Stomach smooth muscle (tissue), 2 donors: Measurements from ENCODE around the gene IL22RA2.
"Not testable (repeated sequence)": the region's sequence is repeated elsewhere in the genome, so short reads cannot be mapped to it uniquely, and the experiment has no call there.

Source experiments
- H3K27ac ChIP-seq: one replicate; pipeline ENCODE4 v1.7.0; 2013; ENCODE audit warnings: mild to moderate bottlenecking, low read length, inconsistent platforms
- H3K27me3 ChIP-seq, 2 donors: one replicate each; pipeline ENCODE4 v1.7.0; 2013; ENCODE audit warnings: low read length in 2 of 2; ENCODE audit not compliant: insufficient read depth in 2 of 2, control insufficient read depth in 1 of 2
- H3K36me3 ChIP-seq, 2 donors: one replicate each; pipeline ENCODE4 v1.7.0; 2013; ENCODE audit warnings: low read length in 2 of 2; ENCODE audit not compliant: control insufficient read depth in 2 of 2, insufficient read depth in 2 of 2
- H3K4me1 ChIP-seq: one replicate; pipeline ENCODE4 v1.7.0; 2013; ENCODE audit warnings: low read length; ENCODE audit not compliant: control insufficient read depth, insufficient read depth
- H3K4me3 ChIP-seq, 2 donors: one replicate each; pipeline ENCODE4 v1.7.0; 2013; ENCODE audit warnings: low read length in 2 of 2
- H3K9ac ChIP-seq, 2 donors: one replicate each; pipeline ENCODE4 v1.7.0; 2013; ENCODE audit warnings: low read length in 2 of 2, mild to moderate bottlenecking in 1 of 2
- H3K9me3 ChIP-seq, 2 donors: one replicate each; pipeline ENCODE4 v1.7.0; 2013; ENCODE audit warnings: low read length in 2 of 2; ENCODE audit not compliant: control insufficient read depth in 2 of 2
- donor health status: healthy.
- donor health status: Pancreatic carcinoma.

IL22RA2 gene

DNA sequence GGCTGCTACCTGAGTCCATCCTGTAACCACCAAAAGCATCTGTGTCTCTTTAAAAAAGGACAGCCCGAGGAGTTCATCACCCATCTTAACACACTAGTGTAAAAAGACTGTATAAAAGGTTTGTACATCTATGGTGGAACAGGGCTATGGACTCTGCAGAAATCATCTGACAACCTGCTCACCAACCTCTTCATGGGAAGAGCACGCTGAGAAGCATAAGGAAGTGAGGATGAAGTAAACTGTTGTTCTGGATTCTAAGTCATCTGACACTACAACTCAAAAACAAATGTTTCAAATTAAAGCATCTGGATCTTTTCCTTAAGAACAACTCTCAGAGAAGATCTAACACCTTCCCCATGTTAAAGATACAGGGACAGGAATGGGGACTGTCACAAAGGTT lies 40.4 kb upstream of the IL22RA2 start:
- Histone ChIP-seq H3K9me3 (no peaks in the 10 kb centered on the region), H3K9ac (peak overlapping the region in 1 of 2 donors; percentile 9), H3K4me3 (peak overlapping the region in 1 of 2 donors; percentile 23), H3K4me1 (peaks cover 30% of the 10 kb centered on the region), H3K27me3 (no peaks in the 10 kb centered on the region), H3K27ac (no peak overlapping the region), H3K36me3 (no peaks in the 10 kb centered on the region)

DNA sequence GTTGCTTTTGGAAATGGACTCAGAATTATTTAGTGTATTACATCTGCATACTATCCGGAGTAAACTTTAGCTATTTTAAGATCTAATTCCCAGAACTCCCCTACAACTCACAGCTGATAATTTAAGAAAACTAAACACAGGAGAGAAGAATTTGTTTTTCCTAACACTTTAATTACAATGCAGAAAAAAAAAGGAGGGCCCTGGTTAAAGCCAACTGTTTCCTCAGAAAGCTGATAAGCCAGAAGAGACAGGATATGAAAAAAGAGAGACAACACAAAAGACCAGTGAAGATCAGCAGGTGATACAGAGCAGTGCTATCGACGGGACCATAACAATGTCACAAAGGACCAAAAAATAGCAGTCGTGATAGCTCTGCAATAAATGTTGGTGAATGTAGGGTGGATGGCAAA lies 39.9 kb upstream of the IL22RA2 start:
- Histone ChIP-seq H3K4me3 (peak overlapping the region; percentile 21 to 23), H3K36me3 (no peaks in the 10 kb centered on the region), H3K27me3 (no peaks in the 10 kb centered on the region), H3K27ac (no peak overlapping the region), H3K4me1 (peaks cover 30% of the 10 kb centered on the region), H3K9ac (peak overlapping the region in 1 of 2 donors; percentile 9), H3K9me3 (no peaks in the 10 kb centered on the region)

DNA sequence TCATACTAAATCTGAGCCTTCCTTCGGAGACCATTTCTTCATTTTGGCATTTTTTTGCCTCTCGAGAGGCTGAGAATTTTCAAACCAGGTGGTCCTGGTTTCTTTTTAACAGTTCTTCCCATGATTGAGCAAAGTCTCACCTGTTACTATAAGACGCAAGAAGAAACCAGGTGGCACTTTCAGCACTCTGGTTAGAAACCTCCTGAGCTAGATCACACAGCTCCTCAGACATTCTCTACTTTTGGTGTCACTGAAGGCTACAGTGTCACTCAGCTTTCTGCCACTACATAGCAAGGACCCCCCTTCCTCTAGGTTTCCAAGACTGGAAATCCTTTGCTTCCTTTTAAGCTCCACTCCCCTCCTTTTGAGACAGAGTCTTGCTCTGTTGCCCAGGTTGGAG lies 38.5 kb upstream of the IL22RA2 start:
- no peaks in the 10 kb centered on the region for H3K9me3 ChIP-seq
- H3K36me3 ChIP-seq = no peaks in the 10 kb centered on the region
- H3K9ac ChIP-seq = no peak overlapping the region
- H3K4me1 ChIP-seq = peaks cover 20% of the 10 kb centered on the region
- no peak overlapping the region for H3K27ac ChIP-seq
- H3K27me3 ChIP-seq = no peaks in the 10 kb centered on the region
- no peak overlapping the region for H3K4me3 ChIP-seq

DNA sequence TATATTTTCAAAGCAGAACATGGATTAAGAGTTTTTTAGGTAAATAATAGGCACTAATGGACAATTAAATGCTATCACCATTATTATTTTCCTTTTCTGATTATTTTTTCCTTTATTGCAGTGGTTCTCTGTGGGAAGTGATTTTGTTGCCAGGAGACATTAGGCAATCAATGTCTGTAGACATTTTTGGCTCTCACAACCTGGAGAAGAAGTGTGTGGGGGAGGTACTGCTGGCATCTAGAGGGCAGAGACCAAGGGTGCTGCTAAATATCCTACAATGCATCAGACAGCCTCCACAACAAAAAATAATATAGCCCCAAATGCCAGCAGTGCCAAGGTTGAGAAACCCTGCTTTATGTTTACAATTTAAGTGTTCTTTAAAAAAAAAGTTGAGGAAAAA lies 37.5 kb upstream of the IL22RA2 start:
- Histone ChIP-seq H3K36me3 (peaks cover 0 to 2% of the 10 kb centered on the region in 2 donors), H3K4me1 (peaks cover 18% of the 10 kb centered on the region), H3K9me3 (no peaks in the 10 kb centered on the region), H3K4me3 (no peak overlapping the region), H3K9ac (no peak overlapping the region), H3K27me3 (no peaks in the 10 kb centered on the region), H3K27ac (no peak overlapping the region)

DNA sequence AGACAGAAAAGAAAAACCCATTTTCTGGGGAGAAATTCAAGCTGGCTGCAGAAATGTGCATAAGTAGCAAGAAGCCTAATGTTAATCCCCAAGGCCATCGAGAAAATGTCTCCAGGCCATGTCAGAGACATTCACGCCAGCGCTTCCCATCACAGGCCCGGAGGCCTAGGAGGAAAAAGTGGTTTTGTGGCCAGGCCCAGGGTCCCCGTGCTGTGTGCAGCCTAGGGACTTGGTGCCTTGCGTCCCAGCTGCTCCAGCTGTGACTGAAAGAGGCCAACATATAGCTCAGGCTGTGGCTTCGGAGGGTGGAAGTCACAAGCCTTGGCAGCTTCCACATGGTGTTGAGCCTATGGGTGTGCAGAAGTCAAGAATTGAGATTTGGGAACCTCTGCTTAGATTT lies 34.8 kb upstream of the IL22RA2 start:
- H3K27ac ChIP-seq = no peak overlapping the region
- H3K36me3 ChIP-seq = peaks cover 16 to 19% of the 10 kb centered on the region in 2 donors
- H3K27me3 ChIP-seq = no peaks in the 10 kb centered on the region
- H3K4me3 ChIP-seq = no peak overlapping the region
- peaks cover 5% of the 10 kb centered on the region for H3K4me1 ChIP-seq
- no peaks in the 10 kb centered on the region for H3K9me3 ChIP-seq
- H3K9ac ChIP-seq = no peak overlapping the region

DNA sequence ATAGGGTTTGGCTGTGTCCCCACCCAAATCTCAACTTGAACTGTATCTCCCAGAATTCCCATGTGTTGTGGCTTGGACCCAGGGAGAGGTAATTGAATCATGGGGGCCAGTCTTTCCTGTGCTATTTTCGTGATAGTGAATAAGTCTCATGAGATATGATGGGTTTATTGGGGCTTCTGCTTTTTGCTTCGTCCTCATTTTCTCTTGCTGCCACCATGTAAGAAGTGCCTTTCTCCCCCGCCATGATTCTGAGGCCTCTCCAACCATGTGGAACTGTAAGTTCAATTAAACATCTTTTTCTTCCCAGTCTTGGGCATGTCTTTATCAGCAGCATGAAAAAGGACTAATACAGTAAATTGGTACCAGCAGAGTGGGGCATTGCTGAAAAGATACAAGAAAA lies 34.0 kb upstream of the IL22RA2 start:
- H3K27ac ChIP-seq, H3K9me3 ChIP-seq, H3K4me3 ChIP-seq, H3K9ac ChIP-seq, H3K4me1 ChIP-seq, H3K27me3 ChIP-seq: not testable (repeated sequence)
- H3K36me3 ChIP-seq = peaks cover 16 to 24% of the 10 kb centered on the region in 2 donors

DNA sequence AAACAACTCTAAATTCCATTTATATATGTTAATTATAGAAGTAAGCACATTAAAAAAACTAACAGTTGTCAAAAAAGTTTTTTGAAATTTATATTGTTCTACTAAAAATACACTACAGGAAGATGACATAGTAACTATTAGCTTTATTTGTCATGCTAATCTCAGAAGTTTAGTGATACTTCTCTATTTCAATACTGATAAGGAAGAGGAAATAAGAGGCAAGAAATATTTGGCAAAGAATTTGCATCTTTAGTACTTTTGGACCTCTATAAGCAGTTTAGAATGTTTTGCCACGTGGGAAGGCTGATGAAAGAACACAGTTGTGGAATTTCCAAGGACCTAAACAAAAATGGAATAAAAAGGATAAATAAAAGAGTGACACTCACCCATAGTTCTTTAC lies 33.1 kb upstream of the IL22RA2 start:
- Histone ChIP-seq H3K36me3 (peaks cover 16 to 27% of the 10 kb centered on the region in 2 donors), H3K27me3 (no peaks in the 10 kb centered on the region), H3K9ac (no peak overlapping the region), H3K4me3 (no peak overlapping the region), H3K27ac (no peak overlapping the region), H3K9me3 (no peaks in the 10 kb centered on the region), H3K4me1 (peaks cover 5% of the 10 kb centered on the region)

DNA sequence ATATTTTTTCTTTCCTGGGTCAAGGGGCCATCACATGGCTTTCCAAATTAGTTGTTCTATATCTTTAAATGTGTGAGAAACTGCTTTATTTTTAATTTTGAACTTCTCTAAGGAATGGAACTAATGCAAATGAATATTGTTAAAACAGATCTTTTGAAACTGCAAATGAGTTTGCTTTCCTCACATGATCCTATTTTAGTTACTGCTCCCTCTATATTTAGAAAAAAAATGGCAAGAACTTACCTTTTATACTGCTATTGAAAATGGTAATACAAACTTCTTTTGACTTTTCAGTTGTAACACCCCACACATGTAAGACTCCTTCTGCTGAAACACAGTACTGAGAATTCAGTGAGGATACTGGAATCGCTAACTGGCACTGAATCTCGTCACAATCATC lies 29.8 kb upstream of the IL22RA2 start:
- H3K27ac ChIP-seq = no peak overlapping the region
- H3K4me3 ChIP-seq = no peak overlapping the region
- H3K9me3 ChIP-seq = no peaks in the 10 kb centered on the region
- H3K27me3 ChIP-seq = no peaks in the 10 kb centered on the region
- no peaks in the 10 kb centered on the region for H3K4me1 ChIP-seq
- H3K9ac ChIP-seq = no peak overlapping the region
- peaks cover 20 to 33% of the 10 kb centered on the region in 2 donors for H3K36me3 ChIP-seq

DNA sequence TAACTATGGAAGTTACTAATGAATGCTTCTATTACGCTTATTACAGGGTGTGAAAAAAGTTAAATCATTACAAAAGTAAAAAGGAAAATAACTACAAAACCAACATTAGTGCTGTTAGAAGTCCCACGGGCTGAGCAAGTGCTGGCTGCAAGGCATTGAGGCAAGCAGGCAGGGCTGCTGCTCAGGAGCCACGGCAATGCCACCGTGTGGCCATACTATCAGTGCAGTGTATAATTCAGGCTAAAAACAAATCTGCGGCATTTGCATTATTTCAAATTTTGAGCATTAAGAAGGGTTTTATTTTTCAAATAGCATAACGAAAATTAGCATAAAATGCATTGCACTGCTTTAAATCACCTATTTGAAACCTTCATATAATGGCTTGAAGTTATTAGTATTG lies 28.6 kb upstream of the IL22RA2 start:
- no peak overlapping the region for H3K27ac ChIP-seq
- no peak overlapping the region for H3K9ac ChIP-seq
- no peak overlapping the region for H3K4me3 ChIP-seq
- peaks cover 24 to 38% of the 10 kb centered on the region in 2 donors for H3K36me3 ChIP-seq
- H3K9me3 ChIP-seq = no peaks in the 10 kb centered on the region
- H3K27me3 ChIP-seq = no peaks in the 10 kb centered on the region
- no peaks in the 10 kb centered on the region for H3K4me1 ChIP-seq

DNA sequence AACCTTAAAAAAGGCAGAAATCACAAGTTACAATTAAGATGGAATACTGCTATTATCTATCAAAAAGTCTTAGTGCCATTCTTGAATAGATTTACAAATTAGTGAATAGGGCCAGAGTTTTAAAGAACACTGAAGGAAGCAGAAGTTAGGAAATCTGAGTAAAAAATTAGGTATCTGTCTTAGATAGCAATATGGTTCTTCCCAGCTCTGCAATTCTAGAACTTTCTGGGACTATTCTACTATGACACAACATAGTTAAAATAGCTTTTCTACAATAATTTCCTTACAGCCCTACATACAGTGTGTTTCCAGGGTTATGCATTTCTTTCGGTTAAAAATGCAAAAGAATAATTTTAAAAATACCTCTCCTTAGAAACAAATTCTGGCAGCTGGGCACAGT lies 27.6 kb upstream of the IL22RA2 start:
- Histone ChIP-seq H3K27me3 (no peaks in the 10 kb centered on the region), H3K4me1 (no peaks in the 10 kb centered on the region), H3K9me3 (no peaks in the 10 kb centered on the region), H3K4me3 (no peak overlapping the region), H3K9ac (no peak overlapping the region), H3K27ac (no peak overlapping the region), H3K36me3 (peaks cover 23 to 38% of the 10 kb centered on the region in 2 donors)

DNA sequence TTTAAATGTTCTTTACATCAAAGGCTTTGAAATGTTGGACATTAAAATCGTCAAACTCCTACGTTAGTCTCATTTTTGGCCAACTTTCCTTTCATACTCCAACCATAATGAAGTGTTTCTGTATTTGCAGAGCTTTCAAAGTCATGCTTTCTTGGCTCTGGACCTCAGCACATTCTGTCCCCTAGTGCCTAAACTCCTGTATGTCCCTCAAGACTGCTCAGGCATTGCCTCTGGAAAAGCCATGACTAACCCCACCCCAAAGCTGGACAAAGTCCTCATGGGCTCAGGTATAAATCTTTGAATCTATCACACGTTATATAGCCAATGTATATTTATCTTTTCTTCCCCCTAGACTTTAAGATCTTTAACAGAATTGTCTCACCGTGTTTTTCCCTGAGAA lies 26.8 kb upstream of the IL22RA2 start:
- Histone ChIP-seq H3K9me3 (no peaks in the 10 kb centered on the region), H3K9ac (no peak overlapping the region), H3K4me1 (no peaks in the 10 kb centered on the region), H3K27me3 (no peaks in the 10 kb centered on the region), H3K36me3 (peaks cover 19 to 35% of the 10 kb centered on the region in 2 donors), H3K4me3 (no peak overlapping the region), H3K27ac (no peak overlapping the region)
